Nephron progenitor cell (in vitro differentiated cells): ENCODE results near the gene LIMS2.

Source experiments
- DNase-seq: peaks from one replicate; pipeline ENCODE4 v3.0.0; 2021
- H3K27ac Mint-ChIP-seq: 2 replicates; pipeline ENCODE4 v1.8.0; 2021; ENCODE audit warnings: mild to moderate bottlenecking, moderate library complexity, mixed read lengths
- H3K27me3 Mint-ChIP-seq: 2 replicates; pipeline ENCODE4 v1.8.0; 2021; ENCODE audit warnings: mild to moderate bottlenecking, low read depth, mixed read lengths; ENCODE audit not compliant: poor library complexity
- H3K36me3 Mint-ChIP-seq: 2 replicates; pipeline ENCODE4 v1.8.0; 2021; ENCODE audit warnings: low read depth, mixed read lengths
- H3K4me1 Mint-ChIP-seq: 2 replicates; pipeline ENCODE4 v1.8.0; 2021; ENCODE audit warnings: mixed read lengths
- H3K4me3 Mint-ChIP-seq: 2 replicates; pipeline ENCODE4 v1.8.0; 2021; ENCODE audit warnings: mild to moderate bottlenecking, moderate library complexity, mixed read lengths
- H3K9me3 Mint-ChIP-seq: 2 replicates; pipeline ENCODE4 v1.8.0; 2021; ENCODE audit warnings: mild to moderate bottlenecking, moderate library complexity, mixed read lengths
- CTCF ChIP-seq: fragments of 200-600 bp; sonication (generic); IDR thresholded peaks from 2 replicates; pipeline ENCODE4 v1.5.0; 2021; ENCODE audit warnings: antibody characterized with exemption

Gene LIMS2

GRCh38 chr2:127593228-127594115 is 81.9 kb downstream of the LIMS2 start:
- peaks cover 7% of the 10 kb centered on the region for H3K27me3 Mint-ChIP-seq
- H3K27ac Mint-ChIP-seq, result no peak overlapping the region
- no peak for DNase-seq
- H3K4me1 Mint-ChIP-seq, result no peaks in the 10 kb centered on the region
- no peak overlapping the region for H3K4me3 Mint-ChIP-seq
- no peak for TF ChIP-seq CTCF
- H3K36me3 Mint-ChIP-seq, result no peaks in the 10 kb centered on the region
- peaks cover 11% of the 10 kb centered on the region for H3K9me3 Mint-ChIP-seq

GRCh38 chr2:127592761-127593227 is 82.5 kb downstream of the LIMS2 start:
- H3K4me1 Mint-ChIP-seq, result no peaks in the 10 kb centered on the region

GRCh38 chr2:127591221-127591923 is 84.0 kb downstream of the LIMS2 start:
- Mint-ChIP-seq H3K4me1 (no peaks in the 10 kb centered on the region), H3K9me3 (peaks cover 7% of the 10 kb centered on the region), H3K4me3 (no peak overlapping the region), H3K36me3 (no peaks in the 10 kb centered on the region), H3K27me3 (peaks cover 11% of the 10 kb centered on the region), H3K27ac (no peak overlapping the region)
- TF ChIP-seq CTCF, result peak; percentile 87
- peak; percentile 74 for DNase-seq

More at GRCh38 chr2:127592761-127593227, 82.5 kb downstream of the LIMS2 start:
- no peaks in the 10 kb centered on the region for H3K36me3 Mint-ChIP-seq
- peaks cover 8% of the 10 kb centered on the region for H3K27me3 Mint-ChIP-seq
- DNase-seq, result no peak
- peaks cover 7% of the 10 kb centered on the region for H3K9me3 Mint-ChIP-seq
- no peak for TF ChIP-seq CTCF
- no peak overlapping the region for H3K27ac Mint-ChIP-seq
- no peak overlapping the region for H3K4me3 Mint-ChIP-seq

- Mint-ChIP-seq H3K27me3 (peaks cover 16% of the 10 kb centered on the region), H3K4me1 (no peaks in the 10 kb centered on the region), H3K36me3 (no peaks in the 10 kb centered on the region), H3K9me3 (peaks cover 3% of the 10 kb centered on the region), H3K27ac (no peak overlapping the region), H3K4me3 (no peak overlapping the region)
- DNase-seq, result no peak
- no peak for TF ChIP-seq CTCF
These were observed 84.7 kb downstream of the LIMS2 start for GRCh38 chr2:127590386-127591190.

- Mint-ChIP-seq H3K4me1 (no peaks in the 10 kb centered on the region), H3K4me3 (no peak overlapping the region), H3K9me3 (no peaks in the 10 kb centered on the region), H3K27ac (no peak overlapping the region), H3K36me3 (no peaks in the 10 kb centered on the region), H3K27me3 (peaks cover 20% of the 10 kb centered on the region)
- no peak for DNase-seq
- no peak for TF ChIP-seq CTCF
These were observed 85.5 kb downstream of the LIMS2 start for GRCh38 chr2:127589841-127590240.
